Stimulated activated naive CD8-positive, alpha-beta T cell treated with anti-CD3 and anti-CD28 coated beads, Interleukin-15, Interleukin-2, amounts not matched to agents 100 ng/mL and 50 ng/mL, for 24 hours (primary cell): ENCODE results near the gene GLRX3.
"Not testable (repeated sequence)": the region's sequence is repeated elsewhere in the genome, so short reads cannot be mapped to it uniquely, and the experiment has no call there.

Experiments
- H3K27ac Mint-ChIP-seq: one replicate; pipeline ENCODE4 v1.8.0; 2021; ENCODE audit warnings: mild to moderate bottlenecking, mixed read lengths
- H3K27me3 Mint-ChIP-seq: one replicate; pipeline ENCODE4 v1.8.0; 2021; ENCODE audit warnings: mixed read lengths
- H3K36me3 Mint-ChIP-seq: one replicate; pipeline ENCODE4 v1.8.0; 2021; ENCODE audit warnings: low read depth, mixed read lengths
- H3K4me1 Mint-ChIP-seq: one replicate; pipeline ENCODE4 v1.8.0; 2021; ENCODE audit warnings: low read depth, mixed read lengths
- H3K4me3 Mint-ChIP-seq: one replicate; pipeline ENCODE4 v1.8.0; 2021; ENCODE audit warnings: mild to moderate bottlenecking, mixed read lengths
- H3K9me3 Mint-ChIP-seq: one replicate; pipeline ENCODE4 v1.8.0; 2021; ENCODE audit warnings: mixed read lengths

The GLRX3 gene

DNA sequence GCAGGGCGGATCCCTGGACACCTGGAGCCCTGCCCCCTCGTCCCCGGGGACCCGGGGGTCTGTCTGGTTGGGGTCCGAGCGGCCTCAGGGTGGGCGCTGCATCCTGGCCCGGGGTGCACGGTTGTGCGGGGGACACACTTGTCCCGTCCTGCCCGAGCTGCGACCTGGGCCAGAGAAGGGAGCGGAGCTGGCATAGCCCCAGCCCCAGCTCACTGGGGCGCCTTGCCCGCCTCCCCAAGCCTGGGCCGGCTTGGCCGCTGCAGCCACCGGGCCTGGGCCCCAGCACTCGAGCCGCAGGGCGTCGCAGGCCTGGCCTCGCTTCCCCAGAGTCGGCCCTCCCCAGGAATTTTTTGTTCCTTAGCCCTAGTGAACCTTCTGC is 54.5 kb downstream of the GLRX3 start:
- H3K4me1 Mint-ChIP-seq = peaks cover 3% of the 10 kb centered on the region
- H3K4me3 Mint-ChIP-seq = no peak overlapping the region
- H3K27me3 Mint-ChIP-seq = peaks cover 10% of the 10 kb centered on the region
- H3K27ac Mint-ChIP-seq = no peak overlapping the region
- H3K36me3 Mint-ChIP-seq = peaks cover 3% of the 10 kb centered on the region
- no peaks in the 10 kb centered on the region for H3K9me3 Mint-ChIP-seq

DNA sequence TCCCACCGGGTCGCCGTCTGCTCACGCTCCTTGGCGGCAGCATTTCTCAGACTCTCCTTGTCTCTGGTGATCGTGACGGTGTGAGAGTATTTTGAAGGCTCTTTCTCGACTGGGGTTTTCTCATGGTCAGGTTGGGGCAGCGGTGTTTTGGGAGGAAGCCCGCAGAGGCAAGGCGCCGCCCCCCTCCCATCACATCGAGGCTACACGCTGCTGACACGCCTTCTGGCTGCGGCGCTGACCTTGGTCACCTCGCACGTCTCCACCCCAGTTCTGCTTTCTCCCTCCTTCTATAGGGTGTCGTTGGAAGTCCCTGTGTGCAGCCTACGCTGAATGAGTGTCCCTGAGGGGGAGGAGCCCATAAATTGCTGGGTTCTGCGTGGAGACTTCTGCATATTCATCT is 55.2 kb downstream of the GLRX3 start:
- H3K27me3 Mint-ChIP-seq = peaks cover 10% of the 10 kb centered on the region
- peaks cover 3% of the 10 kb centered on the region for H3K4me1 Mint-ChIP-seq
- H3K4me3 Mint-ChIP-seq = peak overlapping the region; percentile 41
- H3K27ac Mint-ChIP-seq = no peak overlapping the region
- peaks cover 3% of the 10 kb centered on the region for H3K36me3 Mint-ChIP-seq
- no peaks in the 10 kb centered on the region for H3K9me3 Mint-ChIP-seq

DNA sequence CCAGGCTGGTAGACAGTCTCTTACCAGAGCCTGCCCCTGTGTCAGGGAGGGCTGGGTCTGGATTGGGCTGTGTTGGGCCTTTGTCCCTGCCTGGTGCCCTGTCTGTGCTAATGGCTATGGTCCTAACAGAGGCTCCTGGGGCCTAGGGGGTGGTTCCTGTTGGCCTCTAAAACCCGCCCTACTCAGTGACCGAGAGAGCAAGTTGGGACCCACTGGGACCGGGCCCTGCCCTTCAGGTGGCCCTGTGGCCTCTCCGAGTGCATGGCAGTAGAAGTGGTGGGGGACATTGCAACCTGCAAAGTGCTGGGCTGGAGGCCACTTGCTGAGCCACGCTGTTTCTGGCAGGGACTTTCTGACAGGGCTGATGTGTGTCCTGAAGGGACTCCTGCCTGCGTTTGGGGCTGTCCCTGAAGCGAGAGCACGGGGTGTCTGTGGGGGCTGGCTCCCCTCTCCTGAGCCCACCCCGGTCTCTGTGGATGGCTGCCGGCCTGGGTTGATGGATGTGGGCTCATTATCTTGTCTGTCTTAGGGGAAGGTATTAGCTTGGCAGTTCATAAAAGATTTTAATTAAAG is 56.2 kb downstream of the GLRX3 start:
- H3K9me3 Mint-ChIP-seq = no peaks in the 10 kb centered on the region
- H3K36me3 Mint-ChIP-seq = peaks cover 3% of the 10 kb centered on the region
- H3K27ac Mint-ChIP-seq = no peak overlapping the region
- no peak overlapping the region for H3K4me3 Mint-ChIP-seq
- H3K4me1 Mint-ChIP-seq = peaks cover 3% of the 10 kb centered on the region
- H3K27me3 Mint-ChIP-seq = peaks cover 10% of the 10 kb centered on the region

DNA sequence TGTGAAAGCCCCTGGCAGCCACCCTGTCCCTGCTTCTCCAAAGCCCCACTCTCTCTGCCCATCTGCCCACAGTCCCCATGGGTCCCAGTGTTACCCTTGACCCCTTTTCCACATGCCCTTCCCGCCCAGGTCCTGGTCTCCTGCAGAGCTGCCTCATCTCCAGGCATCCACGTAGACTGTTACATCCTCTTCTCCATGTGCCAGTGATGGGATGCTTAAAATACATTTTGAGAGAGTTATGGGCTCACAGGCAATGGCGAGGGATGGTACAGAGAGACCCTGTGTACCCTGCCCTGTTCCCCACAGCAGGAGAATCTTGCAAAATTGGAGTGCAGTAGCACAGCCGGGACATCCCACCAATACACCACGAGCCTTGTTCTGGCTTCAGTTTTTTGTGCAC is 56.8 kb downstream of the GLRX3 start:
- H3K27me3 Mint-ChIP-seq = peaks cover 10% of the 10 kb centered on the region
- H3K36me3 Mint-ChIP-seq = peaks cover 3% of the 10 kb centered on the region
- peaks cover 3% of the 10 kb centered on the region for H3K4me1 Mint-ChIP-seq
- H3K4me3 Mint-ChIP-seq = no peak overlapping the region
- no peak overlapping the region for H3K27ac Mint-ChIP-seq
- H3K9me3 Mint-ChIP-seq = no peaks in the 10 kb centered on the region

DNA sequence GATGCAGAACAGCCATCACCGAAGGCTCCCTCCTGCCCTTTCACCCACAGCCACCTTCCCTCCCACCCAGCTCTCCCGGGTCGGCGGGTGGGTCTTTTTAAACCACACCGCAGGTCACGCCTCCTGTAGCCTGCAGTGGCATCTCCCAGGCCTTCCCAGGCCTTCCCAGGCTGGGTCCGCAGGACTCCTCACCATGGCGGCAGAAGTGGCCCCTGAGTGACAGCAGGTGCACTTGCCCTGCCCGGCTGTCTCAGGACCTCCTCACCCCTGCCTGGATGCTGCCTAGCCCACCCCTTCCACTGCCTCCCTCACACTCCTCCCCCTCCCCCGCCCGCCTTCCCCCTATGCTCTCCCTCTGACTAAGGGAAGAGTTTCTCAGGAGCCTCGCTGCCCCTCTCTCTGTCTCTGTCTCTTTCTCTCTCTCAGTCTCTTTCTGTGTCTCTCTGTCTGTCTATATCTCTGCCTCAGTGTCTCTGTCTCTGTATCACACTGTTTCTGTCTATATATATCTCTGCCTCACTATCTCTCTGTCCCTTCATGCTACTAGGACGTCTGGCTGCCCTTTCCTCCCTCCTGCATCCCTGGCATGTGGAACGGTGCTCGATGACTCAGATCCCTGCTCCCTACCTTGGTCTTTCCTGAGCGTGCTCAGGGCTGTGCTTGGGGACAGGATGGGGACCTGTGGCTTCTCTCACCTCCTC is 57.5 kb downstream of the GLRX3 start:
- no peaks in the 10 kb centered on the region for H3K9me3 Mint-ChIP-seq
- peaks cover 3% of the 10 kb centered on the region for H3K36me3 Mint-ChIP-seq
- peaks cover 10% of the 10 kb centered on the region for H3K27me3 Mint-ChIP-seq
- no peak overlapping the region for H3K27ac Mint-ChIP-seq
- no peak overlapping the region for H3K4me3 Mint-ChIP-seq
- peaks cover 3% of the 10 kb centered on the region for H3K4me1 Mint-ChIP-seq

DNA sequence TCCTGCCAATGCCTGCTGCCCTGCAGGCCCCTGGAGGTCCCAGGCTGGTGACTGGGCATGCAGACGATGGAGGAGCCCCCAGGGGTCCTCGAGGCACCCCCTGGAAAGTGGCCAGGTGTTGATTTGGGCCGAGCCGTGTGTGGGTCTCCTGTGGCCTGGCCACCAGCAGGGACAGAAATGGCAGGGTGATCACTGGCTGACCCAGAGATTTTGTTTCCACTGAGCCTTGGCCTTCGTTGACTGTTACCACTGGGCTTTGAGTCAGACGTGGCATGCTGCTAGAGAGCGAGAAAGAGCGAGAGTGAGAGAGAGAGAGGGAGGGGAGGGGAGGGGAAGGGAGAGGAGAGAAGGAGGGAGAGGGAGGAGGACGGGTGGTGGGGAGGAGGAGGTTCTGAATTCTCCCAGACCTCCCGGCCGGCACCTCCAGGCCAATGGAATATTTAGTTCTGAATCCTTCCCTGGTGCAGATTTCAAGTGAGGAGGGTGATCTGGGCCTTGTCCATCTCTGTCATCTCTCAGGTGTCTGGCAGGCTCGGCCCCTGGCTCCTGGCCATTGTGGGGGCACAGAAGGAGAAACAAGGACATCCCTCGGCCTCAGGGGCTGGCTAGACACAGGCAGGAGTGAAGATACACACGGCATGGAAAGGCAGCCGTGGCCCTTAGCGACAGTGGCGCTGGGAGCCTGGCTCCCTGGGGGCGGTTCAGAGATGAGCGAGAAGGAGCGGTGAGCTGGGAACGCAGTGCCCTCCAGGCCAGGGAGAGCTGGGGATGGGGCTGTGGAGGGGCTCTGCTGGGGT is 58.2 kb downstream of the GLRX3 start:
- no peaks in the 10 kb centered on the region for H3K9me3 Mint-ChIP-seq
- H3K27ac Mint-ChIP-seq = no peak overlapping the region
- H3K4me3 Mint-ChIP-seq = no peak overlapping the region
- peaks cover 3% of the 10 kb centered on the region for H3K36me3 Mint-ChIP-seq
- peaks cover 10% of the 10 kb centered on the region for H3K27me3 Mint-ChIP-seq
- peaks cover 3% of the 10 kb centered on the region for H3K4me1 Mint-ChIP-seq

DNA sequence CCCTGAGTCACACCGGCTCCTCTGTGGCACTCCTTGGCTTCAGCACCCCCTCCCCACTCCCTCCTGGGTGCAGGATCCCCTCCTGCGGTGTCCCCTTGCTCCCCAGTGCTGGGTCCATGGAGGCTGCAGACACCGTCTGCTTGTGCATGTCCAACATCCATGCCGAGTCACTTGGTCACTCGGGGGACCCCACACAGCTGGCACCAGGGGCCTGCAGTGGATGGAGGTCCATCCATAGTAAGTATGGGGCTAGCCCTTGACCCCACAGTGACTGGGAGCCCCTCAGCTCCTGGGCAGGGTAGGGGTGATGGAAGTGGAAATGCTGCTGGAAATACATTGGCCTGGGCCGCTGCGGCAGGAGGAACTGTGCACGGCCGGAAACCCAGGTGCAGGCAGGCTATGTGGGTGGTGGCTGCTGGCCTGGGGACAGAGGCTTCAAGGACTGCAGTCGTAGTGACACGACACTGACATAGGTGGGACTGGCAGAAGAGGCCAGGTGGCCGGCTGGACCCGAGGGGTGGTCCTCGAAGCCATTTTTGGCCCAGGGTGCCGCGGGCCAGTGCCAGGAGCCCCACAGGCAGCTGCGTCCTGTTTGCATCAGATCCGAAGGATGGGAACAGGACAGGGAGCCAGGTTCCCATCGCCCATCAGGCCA is 58.9 kb downstream of the GLRX3 start:
- peaks cover 10% of the 10 kb centered on the region for H3K27me3 Mint-ChIP-seq
- no peak overlapping the region for H3K27ac Mint-ChIP-seq
- no peaks in the 10 kb centered on the region for H3K9me3 Mint-ChIP-seq
- H3K36me3 Mint-ChIP-seq = peaks cover 3% of the 10 kb centered on the region
- H3K4me1 Mint-ChIP-seq = peaks cover 3% of the 10 kb centered on the region
- H3K4me3 Mint-ChIP-seq = no peak overlapping the region

DNA sequence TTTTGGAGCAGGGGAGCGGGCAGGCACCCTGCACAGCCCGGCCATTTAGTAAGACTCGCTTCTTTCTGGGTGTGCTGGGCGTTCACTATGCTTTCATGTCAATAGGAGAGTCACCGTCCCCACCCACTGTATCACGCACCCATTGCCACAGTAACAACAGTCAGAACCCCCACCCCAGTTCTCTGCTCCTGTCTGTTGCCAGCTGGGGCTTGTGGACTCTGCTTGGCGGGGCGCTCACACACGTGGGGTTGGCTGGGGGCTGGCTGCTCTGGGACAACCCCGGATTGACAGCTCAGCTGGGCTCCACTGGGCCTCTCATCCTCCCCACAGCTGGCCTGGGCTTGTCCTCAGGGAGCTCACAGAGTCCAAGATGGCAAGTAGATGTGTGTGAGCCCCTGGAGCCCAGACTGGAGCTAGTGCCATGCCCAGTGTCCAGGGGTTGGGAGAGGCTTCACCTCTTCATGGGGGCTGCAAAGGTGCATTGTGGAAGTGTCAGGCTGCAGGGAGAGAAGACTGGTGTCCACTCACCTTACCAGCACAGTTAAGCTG is 59.6 kb downstream of the GLRX3 start:
- Mint-ChIP-seq H3K9me3 (no peaks in the 10 kb centered on the region), H3K4me3 (no peak overlapping the region), H3K27ac (no peak overlapping the region), H3K36me3 (peaks cover 3% of the 10 kb centered on the region), H3K4me1 (peaks cover 3% of the 10 kb centered on the region), H3K27me3 (peaks cover 10% of the 10 kb centered on the region)

DNA sequence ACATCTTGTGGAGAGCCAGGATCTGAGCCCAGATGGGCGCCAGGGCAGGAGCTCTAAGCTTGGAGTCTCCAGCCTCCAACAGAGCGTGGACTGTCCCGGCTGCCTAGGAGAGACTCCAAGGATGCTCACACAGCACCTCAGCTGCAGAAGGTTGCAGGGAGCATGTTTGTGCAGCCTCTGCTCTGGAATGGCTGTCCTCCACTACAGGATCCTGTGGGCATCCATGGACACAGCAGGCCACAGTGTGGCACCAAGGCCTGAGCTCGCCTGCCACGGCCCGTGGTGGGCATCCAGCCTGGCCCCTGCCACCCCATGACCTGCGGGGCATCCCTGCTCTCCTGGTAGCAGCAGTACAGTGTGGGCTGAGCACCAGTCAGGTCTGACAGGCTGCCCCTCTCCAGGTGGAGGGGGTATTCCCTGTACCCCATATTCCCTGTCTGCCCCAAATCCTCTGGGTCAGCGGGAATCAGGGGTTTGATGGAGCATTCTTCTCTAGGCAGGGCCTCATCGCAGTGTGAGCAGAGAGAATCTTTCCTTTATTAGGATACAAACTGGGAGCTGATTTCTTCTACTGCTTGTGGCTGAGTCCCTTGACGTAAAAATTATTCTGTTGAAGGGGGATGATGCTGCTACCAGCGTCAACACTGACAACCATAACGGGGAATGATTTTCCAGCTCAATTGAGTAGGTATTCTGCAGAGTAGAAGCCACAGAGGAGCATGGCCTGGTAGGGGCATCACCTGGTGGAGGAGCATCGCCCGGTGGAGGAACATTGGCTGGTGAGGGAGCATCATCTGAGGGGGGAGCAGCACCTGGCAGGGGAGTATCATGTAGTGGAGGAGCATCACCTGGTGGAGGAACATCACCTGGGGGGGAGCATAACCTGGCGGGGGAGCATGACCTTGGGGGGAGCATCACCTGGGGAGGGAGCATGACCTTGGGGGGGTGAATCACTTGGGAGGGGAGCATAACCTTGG is 60.6 kb downstream of the GLRX3 start:
- H3K4me1 Mint-ChIP-seq = no peaks in the 10 kb centered on the region
- no peaks in the 10 kb centered on the region for H3K9me3 Mint-ChIP-seq
- H3K4me3 Mint-ChIP-seq = no peak overlapping the region
- H3K27ac Mint-ChIP-seq = no peak overlapping the region
- peaks cover 3% of the 10 kb centered on the region for H3K36me3 Mint-ChIP-seq
- peaks cover 2% of the 10 kb centered on the region for H3K27me3 Mint-ChIP-seq

DNA sequence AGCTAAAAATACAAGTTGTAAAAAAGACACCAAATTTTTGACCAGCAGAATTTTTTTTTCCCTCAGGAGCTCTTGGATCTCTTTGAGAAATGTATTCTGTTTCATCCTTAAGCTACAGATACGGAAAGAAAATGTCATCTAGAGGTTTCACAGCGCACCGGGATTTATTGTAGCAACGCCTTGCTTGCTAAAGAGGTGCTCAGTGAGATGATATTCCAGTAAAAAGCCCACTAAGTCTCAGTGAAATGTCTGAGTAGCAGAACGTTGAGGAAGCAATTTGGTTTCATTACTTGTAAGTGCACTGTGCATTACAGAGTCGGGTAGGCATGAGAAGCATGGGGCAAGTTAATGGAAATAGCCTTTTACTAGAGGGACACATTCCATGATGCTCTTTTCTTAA is 62.5 kb downstream of the GLRX3 start:
- H3K27ac Mint-ChIP-seq = no peak overlapping the region
- no peaks in the 10 kb centered on the region for H3K4me1 Mint-ChIP-seq
- no peak overlapping the region for H3K4me3 Mint-ChIP-seq
- no peaks in the 10 kb centered on the region for H3K9me3 Mint-ChIP-seq
- no peaks in the 10 kb centered on the region for H3K27me3 Mint-ChIP-seq
- no peaks in the 10 kb centered on the region for H3K36me3 Mint-ChIP-seq

DNA sequence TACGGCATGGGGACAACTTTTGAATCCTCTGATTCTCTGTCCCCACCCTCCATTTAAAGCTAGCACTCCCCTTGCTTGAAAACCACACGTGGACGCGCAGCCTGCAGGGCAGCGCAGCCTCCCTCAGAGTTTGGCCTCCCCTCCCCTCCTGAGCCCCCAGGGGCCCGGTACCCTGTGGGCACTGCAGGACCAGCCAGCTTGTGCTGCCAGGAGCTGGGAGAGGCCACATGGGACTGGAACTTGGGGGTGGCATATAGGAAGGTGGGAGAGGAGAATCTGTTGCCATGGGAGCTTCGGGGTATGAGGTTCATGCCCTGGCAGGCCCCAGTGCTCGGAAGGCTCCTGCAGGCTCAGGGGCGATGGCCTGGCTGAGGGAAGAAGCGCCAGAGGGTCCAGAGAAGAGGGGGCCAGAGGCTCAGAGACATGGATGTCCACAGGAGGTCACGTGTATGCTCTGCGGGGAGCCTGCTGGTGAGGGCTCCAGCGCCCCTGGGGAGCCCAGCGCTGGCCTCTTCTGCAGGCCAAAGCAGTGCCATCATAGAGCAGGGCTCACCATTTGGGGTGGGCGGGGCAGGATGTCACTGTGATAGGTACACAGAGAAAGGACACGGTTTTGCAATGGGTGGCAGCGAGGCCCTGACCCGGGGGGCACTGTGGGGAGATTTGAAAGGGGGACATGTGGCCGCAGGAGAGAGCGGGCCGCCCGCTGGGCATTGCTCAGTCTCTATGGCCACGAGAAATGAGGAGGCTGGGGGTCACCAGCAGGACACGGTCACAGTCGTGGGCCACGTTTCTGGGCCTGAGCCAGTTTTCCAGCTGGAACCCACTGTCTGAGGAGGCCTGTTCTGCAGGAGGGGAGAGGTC is 64.2 kb downstream of the GLRX3 start:
- Mint-ChIP-seq H3K4me3 (no peak overlapping the region), H3K27me3 (no peaks in the 10 kb centered on the region), H3K36me3 (no peaks in the 10 kb centered on the region), H3K4me1 (no peaks in the 10 kb centered on the region), H3K9me3 (no peaks in the 10 kb centered on the region), H3K27ac (no peak overlapping the region)

DNA sequence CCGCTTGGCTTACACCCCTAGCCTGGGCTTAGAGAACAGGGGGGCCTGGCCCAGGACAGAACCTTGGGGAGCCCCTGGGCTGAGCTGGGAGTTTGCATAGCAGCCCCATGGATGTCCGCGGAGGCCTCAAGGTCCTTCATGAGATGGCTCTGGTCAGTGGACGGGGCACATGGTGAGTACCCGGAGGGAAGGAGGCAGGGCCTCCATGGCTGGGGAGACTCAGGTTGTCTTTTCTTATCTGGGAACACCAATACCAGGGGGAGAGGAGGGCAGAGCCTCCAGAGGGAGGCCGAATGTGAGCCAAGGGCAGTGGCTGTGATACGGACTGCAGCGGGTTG is 64.8 kb downstream of the GLRX3 start:
- Mint-ChIP-seq H3K4me3 (no peak overlapping the region), H3K4me1 (no peaks in the 10 kb centered on the region), H3K9me3 (no peaks in the 10 kb centered on the region), H3K27me3 (no peaks in the 10 kb centered on the region), H3K36me3 (no peaks in the 10 kb centered on the region), H3K27ac (no peak overlapping the region)

DNA sequence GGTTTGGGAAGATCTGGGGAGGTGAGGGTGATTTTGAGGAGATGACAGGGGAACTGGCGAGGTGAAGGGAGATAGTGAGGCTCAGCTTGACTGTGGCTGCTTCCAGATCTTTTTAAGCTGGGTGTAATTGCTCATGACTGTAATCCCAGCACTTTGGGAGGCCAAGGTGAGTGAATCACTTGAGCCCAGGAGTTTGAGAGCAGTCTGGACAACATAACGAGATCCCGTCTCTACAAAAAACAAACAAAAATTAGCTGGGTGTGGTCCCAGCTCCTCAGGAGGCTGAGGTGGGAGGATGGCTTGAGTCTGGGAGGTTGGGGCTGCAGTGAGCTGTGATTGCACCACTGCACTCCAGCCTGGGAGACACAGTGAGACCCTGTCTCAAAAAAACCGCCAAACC is 66.0 kb downstream of the GLRX3 start:
- H3K27me3 Mint-ChIP-seq, H3K4me1 Mint-ChIP-seq, H3K4me3 Mint-ChIP-seq, H3K36me3 Mint-ChIP-seq, H3K9me3 Mint-ChIP-seq, H3K27ac Mint-ChIP-seq: not testable (repeated sequence)
